Measurements from ENCODE around the gene RBM3. TPM values are rescaled to one million over a fixed set of nuclear protein-coding genes. Genes with fewer than 3 reads are reported as not detected.

The RBM3 gene
- total and polyA plus RNA-seq, 2 of the 8 experiments (the other 6 are each of a cell fraction or from before 2014, with no cell fraction given): 99.6 to 164 TPM

- no peak overlapping the region for H3K14ac ChIP-seq (ENCODE audit: insufficient read length)
- no peak overlapping the region for H2BK5ac ChIP-seq (ENCODE audit: low read depth, low read length)
- H3K23me2 ChIP-seq (ENCODE audit: low read depth, low read length): no peaks in the 10 kb centered on the region
- no peak overlapping the region for H2AK5ac ChIP-seq (ENCODE audit: low read depth, low read length)
- no peaks in the 10 kb centered on the region for H3K4me1 ChIP-seq (replicated peaks in 1 of 4; ENCODE audit: control insufficient read depth in 3 of 4, insufficient read depth in 4 of 4, low read length in 3 of 4)
- H3K23ac ChIP-seq (ENCODE audit: insufficient read length): no peak overlapping the region
- no peak overlapping the region for H2AFZ ChIP-seq (ENCODE audit: low read length)
- H2BK120ac ChIP-seq (replicated peaks; ENCODE audit: low read depth, low read length): no peak overlapping the region
- no peak overlapping the region for H3K9ac ChIP-seq (replicated peaks in 1 of 4; ENCODE audit: extremely low read depth in 1 of 4, low read depth in 3 of 4, low read length in 3 of 4)
- no peaks in the 10 kb centered on the region for H3K9me3 ChIP-seq (ENCODE audit: insufficient read depth in 2 of 2, low read depth in 1 of 2, low read length in 1 of 2)
- WGBS, 2 experiments (ENCODE audit: extremely low coverage in 1 of 2, insufficient coverage in 1 of 2, insufficient read length in 1 of 2, insufficient replicate concordance in 2 of 2, low coverage in 1 of 2, low lambda C conversion rate in 2 of 2, missing lambda C conversion rate in 1 of 2): 82% methylated on average over 21 of the region's 23 CpGs; no CpG with 5 or more reads in 1 of the 2 experiments
- TF ChIP-seq POLR2A (IDR thresholded peaks at IDR 0.05; ENCODE audit: control extremely low read depth in 1 of 2, low read depth in 2 of 2, low read length in 2 of 2) (no peak), SP2 (IDR thresholded peaks at IDR 0.05; ENCODE audit: low read length) (no peak), TBP (IDR thresholded peaks at IDR 0.05; ENCODE audit: low read depth, low read length) (no peak), CBX5 (IDR thresholded peaks at IDR 0.05; ENCODE audit: low read depth, low read length) (no peak), CBX8 (IDR thresholded peaks at IDR 0.05; ENCODE audit: borderline replicate concordance, low read depth, low read length) (no peak), GTF2F1 (IDR thresholded peaks at IDR 0.05; ENCODE audit: borderline replicate concordance, low read depth, low read length) (no peak), FOSL1 (IDR thresholded peaks at IDR 0.05; ENCODE audit: insufficient read depth, low read depth, low read length) (no peak), ATF3 (IDR thresholded peaks at IDR 0.05; ENCODE audit: insufficient read depth, low read depth, low read length) (no peak), CEBPB (IDR thresholded peaks at IDR 0.05; ENCODE audit: low read depth, low read length) (no peak), NRF1 (IDR thresholded peaks at IDR 0.05; ENCODE audit: low read depth, low read length) (no peak)
- no peaks in the 10 kb centered on the region for H4K20me1 ChIP-seq (replicated peaks in 1 of 2; ENCODE audit: control insufficient read depth in 1 of 2, insufficient read depth in 2 of 2, low read length in 2 of 2)
- H3K36me3 ChIP-seq (ENCODE audit: control insufficient read depth in 2 of 4, insufficient read depth in 4 of 4, low read length in 3 of 4): no peaks in the 10 kb centered on the region
- H3K27ac ChIP-seq (ENCODE audit: low read depth, low read length): no peak overlapping the region
- DNase-seq (ENCODE audit: low read depth in 1 of 2, low spot score in 2 of 2) (no peak), FAIRE-seq (no peak)
- no peak overlapping the region for H2BK15ac ChIP-seq (ENCODE audit: low read length)
- H3K18ac ChIP-seq (ENCODE audit: extremely low read depth, low read length): no peak overlapping the region
- no peaks in the 10 kb centered on the region for H3K27me3 ChIP-seq (replicated peaks in 1 of 4; ENCODE audit: control insufficient read depth in 3 of 4, extremely low read depth in 1 of 4, insufficient read depth in 3 of 4, low read length in 3 of 4)
- 0 out of 2 replicates have a peak, but pooled peaks cover 2% of the 10 kb centered on the region for H3K79me1 ChIP-seq (ENCODE audit: low read depth, low read length)
- peak overlapping the region in 1 of 4 experiments; percentile 82; a peak in 2 of 8 replicates for H3K4me3 ChIP-seq (ENCODE audit: extremely low read depth in 1 of 4, insufficient read depth in 2 of 4, low read depth in 3 of 4, low read length in 4 of 4)
- no peak overlapping the region for H3K56ac ChIP-seq (replicated peaks; ENCODE audit: insufficient read length, low read depth, low read length)
- 0 out of 4 replicates have a peak, but pooled peaks cover 0 to 5% of the 10 kb centered on the region in 2 experiments for H3K79me2 ChIP-seq (ENCODE audit: control insufficient read depth in 1 of 2, insufficient read depth in 2 of 2, low read length in 2 of 2)
- H4K91ac ChIP-seq (replicated peaks; ENCODE audit: insufficient read length, low read length): no peak overlapping the region
- CTCF ChIA-PET (ENCODE audit: partially characterized antibody): interaction anchor here (1.9 kb wide), 1 partner anchor 11 kb away, joined by 6 read pairs; no protein-coding TSS in a partner anchor
- H4K8ac ChIP-seq (ENCODE audit: extremely low read depth, insufficient read depth, low read length): no peak overlapping the region
- no peak overlapping the region for H2BK12ac ChIP-seq (ENCODE audit: low read depth, low read length)
- H3K4me2 ChIP-seq (ENCODE audit: insufficient read depth in 1 of 2, low read depth in 2 of 2, low read length in 2 of 2): 0 out of 4 replicates have a peak overlapping the region, but pooled peaks of 1 of the 2 experiments have one; percentile 13
- POLR2A ChIA-PET (ENCODE audit: partially characterized antibody): interaction anchor here (0.6 to 2.5 kb wide), 4 partner anchors 11 to 37 kb away, joined by 3 to 22 read pairs (median 4); partner anchors contain the start of gene RBM3
- no peak overlapping the region for H3K4ac ChIP-seq (replicated peaks; ENCODE audit: insufficient read length, low read depth, low read length)
- H4K5ac ChIP-seq (ENCODE audit: insufficient read length, low read depth, low read length): no peak overlapping the region
- no peak overlapping the region for H2BK20ac ChIP-seq (ENCODE audit: low read length)
Observed at GRCh38 chrX:48538641-48539344, 35.5 kb upstream of the RBM3 start.
